Astrocyte (in vitro differentiated cells and primary cell): ENCODE data around the gene GLIPR2. TPM values are rescaled to one million over a fixed set of nuclear protein-coding genes. Genes with fewer than 3 reads are reported as not detected.

Experiments
- DNase-seq: peaks from one replicate; pipeline ENCODE4 v3.0.0-alpha.2; 2010; ENCODE audit warnings: low read depth
- FAIRE-seq: peaks from 2 replicates; lab custom pipeline; 2011; peaks lifted over from hg19 to GRCh38; lab: Jason Lieb, UNC
- H2AFZ ChIP-seq: 2 replicates; pipeline ENCODE4 v1.6.0; 2012; ENCODE audit warnings: low read depth, low read length, inconsistent platforms
- H3K27ac ChIP-seq: 2 replicates; pipeline ENCODE4 v1.5.1; 2011; ENCODE audit warnings: low read depth, low read length, inconsistent platforms
- H3K27me3 ChIP-seq: 2 replicates; pipeline ENCODE4 v1.6.0; 2011; ENCODE audit warnings: low read length, inconsistent platforms; ENCODE audit not compliant: insufficient read depth
- H3K36me3 ChIP-seq: 2 replicates; pipeline ENCODE4 v1.5.1; 2011; ENCODE audit warnings: low read length, inconsistent platforms; ENCODE audit not compliant: insufficient read depth
- H3K4me1 ChIP-seq: 2 replicates; pipeline ENCODE4 v1.5.1; 2011; ENCODE audit warnings: low read length, inconsistent platforms; ENCODE audit not compliant: insufficient read depth
- H3K4me2 ChIP-seq: 2 replicates; pipeline ENCODE4 v1.6.0; 2012; ENCODE audit warnings: low read length, inconsistent platforms
- H3K4me3 ChIP-seq: 2 replicates; pipeline ENCODE4 v1.5.1; 2011; ENCODE audit warnings: low read depth, mild to moderate bottlenecking, low read length, inconsistent platforms; ENCODE audit not compliant: insufficient read depth
- H3K79me2 ChIP-seq: 2 replicates; pipeline ENCODE4 v1.6.0; 2012; ENCODE audit warnings: mild to moderate bottlenecking, low read length, inconsistent platforms; ENCODE audit not compliant: insufficient read depth
- H3K9ac ChIP-seq: 2 replicates; pipeline ENCODE4 v1.6.0; 2012; ENCODE audit warnings: mild to moderate bottlenecking, low read length, inconsistent platforms
- H3K9me3 ChIP-seq: 2 replicates; pipeline ENCODE4 v1.5.1; 2012; ENCODE audit warnings: low read depth, mild to moderate bottlenecking, low read length, inconsistent platforms; ENCODE audit not compliant: insufficient read depth
- H4K20me1 ChIP-seq: 2 replicates; pipeline ENCODE4 v1.6.0; 2012; ENCODE audit warnings: low read length, inconsistent platforms; ENCODE audit not compliant: insufficient read depth
- H3K27ac Mint-ChIP-seq: one replicate; pipeline ENCODE4 v1.8.0; 2021; ENCODE audit warnings: mild to moderate bottlenecking, mixed read lengths; ENCODE audit not compliant: unreplicated experiment
- H3K27me3 Mint-ChIP-seq: one replicate; pipeline ENCODE4 v1.8.0; 2021; ENCODE audit warnings: low read depth, mixed read lengths; ENCODE audit not compliant: unreplicated experiment
- H3K36me3 Mint-ChIP-seq: one replicate; pipeline ENCODE4 v1.8.0; 2021; ENCODE audit warnings: low read depth, mixed read lengths; ENCODE audit not compliant: unreplicated experiment
- H3K4me1 Mint-ChIP-seq: one replicate; pipeline ENCODE4 v1.8.0; 2021; ENCODE audit warnings: low read depth, mixed read lengths; ENCODE audit not compliant: unreplicated experiment
- H3K4me3 Mint-ChIP-seq: one replicate; pipeline ENCODE4 v1.8.0; 2021; ENCODE audit warnings: mild to moderate bottlenecking, moderate library complexity, mixed read lengths; ENCODE audit not compliant: unreplicated experiment
- H3K9me3 Mint-ChIP-seq: one replicate; pipeline ENCODE4 v1.8.0; 2021; ENCODE audit warnings: mild to moderate bottlenecking, mixed read lengths; ENCODE audit not compliant: unreplicated experiment
- CTCF ChIP-seq: IDR thresholded peaks from 2 replicates; pipeline ENCODE4 v1.5.1; 2011; ENCODE audit warnings: low read depth, mild to moderate bottlenecking, inconsistent platforms, low read length, moderate library complexity; ENCODE audit not compliant: insufficient read depth
- EZH2 ChIP-seq: IDR thresholded peaks from 2 replicates; pipeline ENCODE4 v1.6.1; 2012; ENCODE audit warnings: mild to moderate bottlenecking, low read length, inconsistent platforms; ENCODE audit not compliant: insufficient read depth
- total RNA-seq: library from RNA; stranded (reverse); gene quantifications from 2 replicates; pipeline ENCODE4 v1.2.1, GENCODE V29; 2021

Gene GLIPR2
- total RNA-seq, 1 donor from 2014 or later = 150 TPM

- Histone ChIP-seq H3K4me2 (no peak overlapping the region), H3K9ac (no peak overlapping the region), H3K27me3 (no peaks in the 10 kb centered on the region), H3K9me3 (no peaks in the 10 kb centered on the region), H4K20me1 (no peaks in the 10 kb centered on the region), H3K36me3 (peaks cover 24% of the 10 kb centered on the region), H3K4me3 (no peak overlapping the region), H3K79me2 (no peaks in the 10 kb centered on the region), H3K27ac (no peak overlapping the region), H2AFZ (no peak overlapping the region), H3K4me1 (peaks cover 3% of the 10 kb centered on the region)
- no peak for TF ChIP-seq EZH2
- Mint-ChIP-seq H3K36me3 (peaks cover 33% of the 10 kb centered on the region), H3K27me3 (no peaks in the 10 kb centered on the region), H3K4me1 (peaks cover 18% of the 10 kb centered on the region), H3K4me3 (no peak overlapping the region), H3K27ac (no peak overlapping the region), H3K9me3 (no peaks in the 10 kb centered on the region)
- DNase-seq (no peak), FAIRE-seq (no peak)
These were observed 15.8 kb upstream of the GLIPR2 start for GRCh38 chr9:36120705-36121104.

- Mint-ChIP-seq H3K36me3 (peaks cover 38% of the 10 kb centered on the region), H3K4me1 (peaks cover 12% of the 10 kb centered on the region), H3K27ac (no peak overlapping the region), H3K4me3 (no peak overlapping the region), H3K27me3 (no peaks in the 10 kb centered on the region), H3K9me3 (no peaks in the 10 kb centered on the region)
- Histone ChIP-seq H3K27ac (no peak overlapping the region), H3K4me2 (no peak overlapping the region), H4K20me1 (no peaks in the 10 kb centered on the region), H3K9ac (no peak overlapping the region), H3K4me1 (no peaks in the 10 kb centered on the region), H2AFZ (no peak overlapping the region), H3K79me2 (no peaks in the 10 kb centered on the region), H3K9me3 (no peaks in the 10 kb centered on the region), H3K27me3 (no peaks in the 10 kb centered on the region), H3K36me3 (peaks cover 24% of the 10 kb centered on the region), H3K4me3 (no peak overlapping the region)
- no peak for DNase-seq
- FAIRE-seq = no peak
- TF ChIP-seq CTCF (no peak), EZH2 (no peak)
These were observed 14.6 kb upstream of the GLIPR2 start for GRCh38 chr9:36121971-36122370.

GRCh38 chr9:36123515-36123914 is 13.0 kb upstream of the GLIPR2 start:
- Mint-ChIP-seq H3K9me3 (no peaks in the 10 kb centered on the region), H3K27ac (no peak overlapping the region), H3K4me1 (peaks cover 4% of the 10 kb centered on the region), H3K4me3 (no peak overlapping the region), H3K27me3 (no peaks in the 10 kb centered on the region), H3K36me3 (peaks cover 34% of the 10 kb centered on the region)
- TF ChIP-seq EZH2 = no peak
- TF ChIP-seq CTCF = no peak
- no peak overlapping the region for H3K9ac ChIP-seq
- H3K4me1 ChIP-seq = no peaks in the 10 kb centered on the region
- no peaks in the 10 kb centered on the region for H4K20me1 ChIP-seq
- no peak overlapping the region for H3K27ac ChIP-seq
- peaks cover 21% of the 10 kb centered on the region for H3K36me3 ChIP-seq
- no peaks in the 10 kb centered on the region for H3K79me2 ChIP-seq
- no peaks in the 10 kb centered on the region for H3K9me3 ChIP-seq
- no peak overlapping the region for H3K4me3 ChIP-seq
- DNase-seq (no peak), FAIRE-seq (no peak)
- no peaks in the 10 kb centered on the region for H3K27me3 ChIP-seq
- no peak overlapping the region for H2AFZ ChIP-seq
- H3K4me2 ChIP-seq = no peak overlapping the region
